A549 treated with AZD9567 at 1 μM for 4 hours (cell line): Measurements from ENCODE around the gene MINDY4B. TPM values are rescaled to one million over a fixed set of nuclear protein-coding genes. Genes with fewer than 3 reads are reported as not detected.

Experiments
- total RNA-seq: library from RNA; stranded (reverse); fragments of 200-300 nt; extraction: Qiagen RNA extraction; gene quantifications from 5 replicates; pipeline ENCODE4 v1.2.3, GENCODE V29; 2022; ENCODE audit not compliant: insufficient read depth

MINDY4B gene
- total RNA-seq: not detected in 5 replicates

GRCh38 chr3:150905339-150905738 is at the start of gene MINDY4B:
MINDY4B (minus strand) TSS chr3:150905439; CDS start chr3:150905439, 0 bp downstream.

Other genes starting within 250 kb of the MINDY4B start
- gene ERICH6, start 201.5 kb downstream of the MINDY4B start, total RNA-seq: 0.07 to 0.13 TPM in 2 of 5 replicates, not detected in the others
- 17.2 to 23.8 TPM (median 17.6 TPM) in 5 replicates for gene SIAH2, start 142.3 kb downstream of the MINDY4B start, total RNA-seq
- gene CLRN1, start 67.3 kb upstream of the MINDY4B start, total RNA-seq: not detected in 5 replicates
- 0.29 to 0.65 TPM (median 0.44 TPM) in 5 replicates for gene MED12L, start 180.2 kb upstream of the MINDY4B start, total RNA-seq